Measurements from ENCODE around the gene SLC9A7.
"Not testable (repeated sequence)": the region's sequence is repeated elsewhere in the genome, so short reads cannot be mapped to it uniquely, and the experiment has no call there.

- not testable (repeated sequence) for TF ChIP-seq CTCF, POLR2AphosphoS5 (IDR thresholded peaks at IDR 0.05)
Measured at GRCh38 chrX:46723569-46723927, 35.4 kb downstream of the SLC9A7 start.
